DND-41 (cell line): ENCODE data around the gene SCAMP1.

Experiments
- ATAC-seq: fragments of 200-7000 bp; cut with Tn5 transposase; 3 replicates; pipeline ENCODE4 v1.9.1; 2021; ENCODE audit warnings: low read depth; ENCODE audit not compliant: insufficient read depth
- DNase-seq: peaks from one replicate; pipeline ENCODE4 v3.0.0-alpha.2; 2020
- H2AFZ ChIP-seq: 2 replicates; pipeline ENCODE4 v1.6.0; 2012; ENCODE audit warnings: low read depth, low read length
- H3K27ac ChIP-seq: 2 replicates; pipeline ENCODE4 v1.5.1; 2012; ENCODE audit warnings: low read length, inconsistent platforms
- H3K27me3 ChIP-seq: fragments of 200-600 bp; sonication (generic); 2 replicates; pipeline ENCODE4 v1.6.0; 2012; ENCODE audit warnings: low read length, mild to moderate bottlenecking, inconsistent platforms; ENCODE audit not compliant: insufficient read depth, poor library complexity
- H3K36me3 ChIP-seq: 2 replicates; pipeline ENCODE4 v1.5.1; 2012; ENCODE audit warnings: low read length, inconsistent platforms; ENCODE audit not compliant: insufficient read depth
- H3K4me1 ChIP-seq: 2 replicates; pipeline ENCODE4 v1.5.1; 2012; ENCODE audit warnings: mild to moderate bottlenecking, low read length; ENCODE audit not compliant: insufficient read depth
- H3K4me2 ChIP-seq: 2 replicates; pipeline ENCODE4 v1.6.0; 2012; ENCODE audit warnings: mild to moderate bottlenecking, moderate library complexity, low read length, inconsistent platforms; ENCODE audit not compliant: insufficient read depth
- H3K4me3 ChIP-seq, 2 experiments: fragments of 200-600 bp in 1 of 2; shearing (Covaris generic) in 1 of 2; 2 replicates each; pipeline ENCODE4 v1.5.1; 2012 to 2016; ENCODE audit warnings: inconsistent platforms in 2 of 2, low read length in 2 of 2, mild to moderate bottlenecking in 2 of 2, low read depth in 1 of 2, moderate library complexity in 1 of 2
- H3K79me2 ChIP-seq: 2 replicates; pipeline ENCODE4 v1.6.0; 2012; ENCODE audit warnings: low read length, inconsistent platforms; ENCODE audit not compliant: insufficient read depth
- H3K9ac ChIP-seq: 2 replicates; pipeline ENCODE4 v1.6.0; 2012; ENCODE audit warnings: low read depth, mild to moderate bottlenecking, inconsistent platforms, low read length, moderate library complexity
- H3K9me3 ChIP-seq: 2 replicates; pipeline ENCODE4 v1.5.1; 2012; ENCODE audit warnings: low read length, moderate library complexity, mild to moderate bottlenecking, inconsistent platforms; ENCODE audit not compliant: insufficient read depth, severe bottlenecking
- H4K20me1 ChIP-seq: 2 replicates; pipeline ENCODE4 v1.6.0; 2012; ENCODE audit warnings: low read length; ENCODE audit not compliant: insufficient read depth
- CTCF ChIP-seq: IDR thresholded peaks from 2 replicates; pipeline ENCODE4 v1.5.1; 2012; ENCODE audit warnings: borderline replicate concordance, low read length, moderate library complexity, mild to moderate bottlenecking; ENCODE audit not compliant: poor library complexity, severe bottlenecking; ENCODE audit errors: extremely low read depth
- EZH2 ChIP-seq: IDR thresholded peaks from 3 replicates; pipeline ENCODE4 v1.6.1; 2012; ENCODE audit warnings: borderline replicate concordance, low read depth, mild to moderate bottlenecking, moderate library complexity, low read length, inconsistent platforms; ENCODE audit not compliant: severe bottlenecking

The SCAMP1 gene

GRCh38 chr5:78487846-78488245 lies 127.4 kb downstream of the SCAMP1 start:
- DNase-seq (no peak), ATAC-seq (no peak)
- H3K79me2 ChIP-seq: no peaks in the 10 kb centered on the region
- no peak overlapping the region for H2AFZ ChIP-seq
- H3K4me1 ChIP-seq: peaks cover 11% of the 10 kb centered on the region
- H3K27ac ChIP-seq: no peak overlapping the region
- no peaks in the 10 kb centered on the region for H3K27me3 ChIP-seq
- TF ChIP-seq CTCF (no peak), EZH2 (no peak)
- no peak overlapping the region for H3K4me2 ChIP-seq
- H3K36me3 ChIP-seq: no peaks in the 10 kb centered on the region
- H3K4me3 ChIP-seq: no peak overlapping the region
- no peaks in the 10 kb centered on the region for H4K20me1 ChIP-seq
- no peak overlapping the region for H3K9ac ChIP-seq
- no peaks in the 10 kb centered on the region for H3K9me3 ChIP-seq

- H3K4me1 ChIP-seq: no peaks in the 10 kb centered on the region
- DNase-seq (no peak), ATAC-seq (no peak)
- no peak overlapping the region for H2AFZ ChIP-seq
- TF ChIP-seq EZH2: no peak
- no peak for TF ChIP-seq CTCF
- H3K27me3 ChIP-seq: no peaks in the 10 kb centered on the region
- no peak overlapping the region for H3K4me3 ChIP-seq
- no peaks in the 10 kb centered on the region for H3K9me3 ChIP-seq
- H3K79me2 ChIP-seq: no peaks in the 10 kb centered on the region
- H3K4me2 ChIP-seq: no peak overlapping the region
- no peaks in the 10 kb centered on the region for H3K36me3 ChIP-seq
- no peak overlapping the region for H3K27ac ChIP-seq
- no peak overlapping the region for H3K9ac ChIP-seq
- H4K20me1 ChIP-seq: no peaks in the 10 kb centered on the region
Observed at GRCh38 chr5:78490709-78491485, 130.5 kb downstream of the SCAMP1 start.

GRCh38 chr5:78492224-78492623 lies 131.8 kb downstream of the SCAMP1 start:
- TF ChIP-seq EZH2 (no peak), CTCF (peak; percentile 27)
- H3K9ac ChIP-seq: no peak overlapping the region
- no peak overlapping the region for H3K27ac ChIP-seq
- DNase-seq (no peak), ATAC-seq (no peak)
- H4K20me1 ChIP-seq: no peaks in the 10 kb centered on the region
- H3K27me3 ChIP-seq: no peaks in the 10 kb centered on the region
- H3K36me3 ChIP-seq: no peaks in the 10 kb centered on the region
- H3K9me3 ChIP-seq: no peaks in the 10 kb centered on the region
- no peaks in the 10 kb centered on the region for H3K4me1 ChIP-seq
- no peak overlapping the region for H3K4me3 ChIP-seq
- no peaks in the 10 kb centered on the region for H3K79me2 ChIP-seq
- no peak overlapping the region for H2AFZ ChIP-seq
- no peak overlapping the region for H3K4me2 ChIP-seq
